Panc1 (cell line): ENCODE measurements around the gene PLCB1. TPM values are rescaled to one million over a fixed set of nuclear protein-coding genes. Genes with fewer than 3 reads are reported as not detected.

Source experiments
- ATAC-seq: fragments of 200-7000 bp; cut with Tn5 transposase; 2 replicates; pipeline ENCODE4 v1.9.1; 2020; ENCODE audit warnings: mild to moderate bottlenecking, moderate library complexity
- BruUV-seq: library from RNA; stranded (reverse); fragments of 400-500 nt; replicated peaks from 2 replicates; lab custom pipeline; 2021; lab: Mats Ljungman, UMichigan
- CTCF ChIA-PET: fragments of 300-600 bp; sonication (Branson Sonifier 250); formaldehyde crosslinking; loops from one replicate; lab custom pipeline; 2022; ENCODE audit warnings: antibody characterized with exemption; lab: Charles Lee
- POLR2A ChIA-PET: fragments of 300-600 bp; sonication (Branson Sonifier 250); formaldehyde crosslinking; loops from one replicate; lab custom pipeline; 2022; ENCODE audit warnings: antibody characterized with exemption; lab: Charles Lee
- DNase-seq: peaks from one replicate; pipeline ENCODE4 v3.0.0-alpha.2; 2010; ENCODE audit warnings: low read depth, low spot score
- H3K27ac ChIP-seq: 2 replicates; pipeline ENCODE4 v1.5.1; 2011; ENCODE audit warnings: mild to moderate bottlenecking, low read length, inconsistent platforms
- H3K27me3 ChIP-seq: fragments of 200-500 bp; sonication (Bioruptor generic); 2 replicates; pipeline ENCODE4 v1.6.0; 2014; ENCODE audit warnings: low read length, inconsistent platforms; ENCODE audit not compliant: control insufficient read depth, insufficient read depth
- H3K36me3 ChIP-seq: fragments of 200-500 bp; sonication (Bioruptor generic); 2 replicates; pipeline ENCODE4 v1.5.1; 2014; ENCODE audit warnings: inconsistent platforms, mild to moderate bottlenecking, low read length, moderate library complexity; ENCODE audit not compliant: control insufficient read depth, insufficient read depth
- H3K4me1 ChIP-seq: 2 replicates; pipeline ENCODE4 v1.5.1; 2011; ENCODE audit warnings: inconsistent platforms, mild to moderate bottlenecking, low read length, moderate library complexity; ENCODE audit not compliant: control insufficient read depth, insufficient read depth
- H3K4me3 ChIP-seq, 2 experiments: 2 replicates each; pipeline ENCODE4 v1.5.1; 2011 to 2012; ENCODE audit warnings: low read depth in 2 of 2, low read length in 2 of 2, mild to moderate bottlenecking in 2 of 2, inconsistent platforms in 1 of 2, moderate library complexity in 1 of 2
- H3K9me3 ChIP-seq: fragments of 200-500 bp; sonication (Bioruptor generic); 2 replicates; pipeline ENCODE4 v1.5.1; 2014; ENCODE audit warnings: low read depth, mild to moderate bottlenecking, inconsistent platforms, low read length, moderate library complexity; ENCODE audit not compliant: control insufficient read depth, insufficient read depth
- CTCF ChIP-seq: fragments of 450-650 bp; IDR thresholded peaks from 2 replicates; pipeline ENCODE4 v1.5.1; 2017; ENCODE audit warnings: mild to moderate bottlenecking
- POLR2AphosphoS5 ChIP-seq: IDR thresholded peaks from 2 replicates; pipeline ENCODE4 v1.6.1; 2012; ENCODE audit warnings: mild to moderate bottlenecking, low read depth, low read length, moderate library complexity
- REST ChIP-seq, 2 experiments: IDR thresholded peaks; 2 replicates each; pipeline ENCODE4 v1.6.1; 2011 to 2012; ENCODE audit warnings: low read depth in 2 of 2, control low read depth in 1 of 2, low read length in 1 of 2, mild to moderate bottlenecking in 1 of 2, moderate library complexity in 1 of 2; ENCODE audit not compliant: insufficient read depth in 1 of 2
- SIN3A ChIP-seq: IDR thresholded peaks from 2 replicates; pipeline ENCODE4 v1.6.1; 2012; ENCODE audit warnings: low read depth, mild to moderate bottlenecking, low read length, moderate library complexity, borderline replicate concordance; ENCODE audit not compliant: insufficient read depth
- TCF7L2 ChIP-seq: IDR thresholded peaks from 2 replicates; pipeline ENCODE4 v1.6.1; 2011; ENCODE audit warnings: mild to moderate bottlenecking, low read depth, low read length, inconsistent platforms
- in situ Hi-C: cut with HindIII; loops from 2 replicates; pipeline ENCODE4 v1.10.0; 2016; ENCODE audit warnings: low sequenced_read_pairs, low pct_unique_long_range_greater_than_20kb
- intact Hi-C: fragments of 100-400 bp; cut with micrococcal nuclease; formaldehyde crosslinking; loops from one replicate; pipeline ENCODE4 v1.10.0; 2022; ENCODE audit not compliant: unreplicated experiment
- total RNA-seq: library from RNA; stranded (reverse); gene quantifications from one replicate; pipeline ENCODE4 v1.2.1, GENCODE V29; 2021; ENCODE audit not compliant: unreplicated experiment

PLCB1 gene
- total RNA-seq, 1 experiment from 2014 or later: 0.59 TPM

GRCh38 chr20:8328189-8328588 is 196.1 kb downstream of the PLCB1 start:
- ChIA-PET POLR2A (no interaction called here), CTCF (no interaction called here)
- TF ChIP-seq POLR2AphosphoS5 (no peak), CTCF (no peak), TCF7L2 (no peak), SIN3A (no peak)
- intact Hi-C loops: no loop called here
- Histone ChIP-seq H3K36me3 (no peaks in the 10 kb centered on the region), H3K9me3 (no peaks in the 10 kb centered on the region), H3K27ac (no peak overlapping the region), H3K4me3 (no peak overlapping the region), H3K4me1 (no peaks in the 10 kb centered on the region), H3K27me3 (no peaks in the 10 kb centered on the region)
- no peak for ATAC-seq
- BruUV-seq: no TSS peak
- DNase-seq: no peak
- in situ Hi-C loops: no loop called here

- Histone ChIP-seq H3K27me3 (no peaks in the 10 kb centered on the region), H3K36me3 (no peaks in the 10 kb centered on the region), H3K27ac (no peak overlapping the region), H3K4me3 (no peak overlapping the region), H3K4me1 (no peaks in the 10 kb centered on the region), H3K9me3 (no peaks in the 10 kb centered on the region)
- ChIA-PET POLR2A (no interaction called here), CTCF (no interaction called here)
- in situ Hi-C loops: no loop called here
- intact Hi-C loops: no loop called here
- TF ChIP-seq TCF7L2: no peak
- no peak for TF ChIP-seq POLR2AphosphoS5
- no peak for TF ChIP-seq REST (IDR thresholded peaks at IDR 0.05; ENCODE audit: insufficient read depth in 1 of 2, low read depth in 2 of 2, low read length in 1 of 2)
- no peak for TF ChIP-seq CTCF
- TF ChIP-seq SIN3A: no peak
- ATAC-seq: no peak
- no peak for DNase-seq
- BruUV-seq: no TSS peak
These were observed 198.3 kb downstream of the PLCB1 start for GRCh38 chr20:8330319-8330784.
